HEK293 (cell line): ENCODE measurements around the gene ILF3.

Source experiments
- GFI1B ChIP-seq: fragments of 450-650 bp; formaldehyde crosslinking; IDR thresholded peaks from 2 replicates; pipeline ENCODE4 v1.5.1; 2016; ENCODE audit warnings: missing biosample characterization, missing genetic modification characterization
- MZF1 ChIP-seq: fragments of 450-650 bp; formaldehyde crosslinking; IDR thresholded peaks from 2 replicates; pipeline ENCODE4 v1.5.1; 2017; ENCODE audit warnings: missing biosample characterization, missing genetic modification characterization, borderline replicate concordance
- RBAK ChIP-seq: fragments of 450-650 bp; formaldehyde crosslinking; IDR thresholded peaks from 2 replicates; pipeline ENCODE4 v1.5.1; 2016; ENCODE audit warnings: missing biosample characterization, missing genetic modification characterization
- TSHZ1 ChIP-seq: fragments of 450-650 bp; formaldehyde crosslinking; IDR thresholded peaks from 2 replicates; pipeline ENCODE4 v1.5.1; 2016; ENCODE audit warnings: missing biosample characterization, missing genetic modification characterization, borderline replicate concordance
- ZBTB20 ChIP-seq: fragments of 450-650 bp; formaldehyde crosslinking; IDR thresholded peaks from 2 replicates; pipeline ENCODE4 v1.5.1; 2016; ENCODE audit warnings: missing biosample characterization, missing genetic modification characterization
- ZBTB26 ChIP-seq: fragments of 450-650 bp; formaldehyde crosslinking; optimal IDR thresholded peaks from 2 replicates; pipeline ENCODE3; 2016; ENCODE audit warnings: missing biosample characterization, mild to moderate bottlenecking, missing genetic modification characterization
- ZBTB48 ChIP-seq: fragments of 450-650 bp; formaldehyde crosslinking; IDR thresholded peaks from 2 replicates; pipeline ENCODE4 v1.5.1; 2016; ENCODE audit warnings: missing biosample characterization, missing genetic modification characterization
- ZFHX2 ChIP-seq: fragments of 450-650 bp; formaldehyde crosslinking; conservative IDR thresholded peaks from 2 replicates; pipeline ENCODE4 v1.5.1; 2016; ENCODE audit warnings: missing biosample characterization, missing genetic modification characterization
- ZNF10 ChIP-seq: fragments of 450-650 bp; formaldehyde crosslinking; IDR thresholded peaks from 2 replicates; pipeline ENCODE4 v1.5.1; 2017; ENCODE audit warnings: missing biosample characterization, missing genetic modification characterization
- ZNF114 ChIP-seq: fragments of 450-650 bp; formaldehyde crosslinking; IDR thresholded peaks from 2 replicates; pipeline ENCODE4 v1.5.0; 2017; ENCODE audit warnings: missing biosample characterization, missing genetic modification characterization
- ZNF132 ChIP-seq: fragments of 450-650 bp; formaldehyde crosslinking; IDR thresholded peaks from 2 replicates; pipeline ENCODE4 v1.5.1; 2017; ENCODE audit warnings: missing biosample characterization, missing genetic modification characterization, borderline replicate concordance
- ZNF146 ChIP-seq: fragments of 450-650 bp; formaldehyde crosslinking; IDR thresholded peaks from 2 replicates; pipeline ENCODE4 v1.5.1; 2016; ENCODE audit warnings: missing biosample characterization, missing genetic modification characterization
- ZNF16 ChIP-seq: fragments of 450-650 bp; formaldehyde crosslinking; IDR thresholded peaks from 2 replicates; pipeline ENCODE4 v1.5.1; 2016; ENCODE audit warnings: low read depth, missing biosample characterization, missing genetic modification characterization
- ZNF169 ChIP-seq: fragments of 450-650 bp; formaldehyde crosslinking; IDR thresholded peaks from 2 replicates; pipeline ENCODE4 v1.5.1; 2016; ENCODE audit warnings: missing biosample characterization, missing genetic modification characterization
- ZNF23 ChIP-seq: fragments of 450-650 bp; formaldehyde crosslinking; IDR thresholded peaks from 2 replicates; pipeline ENCODE4 v1.5.1; 2016; ENCODE audit warnings: missing biosample characterization, missing genetic modification characterization, borderline replicate concordance
- ZNF311 ChIP-seq: fragments of 450-650 bp; formaldehyde crosslinking; IDR thresholded peaks from 2 replicates; pipeline ENCODE4 v1.5.1; 2017; ENCODE audit warnings: missing biosample characterization, missing genetic modification characterization, borderline replicate concordance
- ZNF362 ChIP-seq: fragments of 450-650 bp; formaldehyde crosslinking; IDR thresholded peaks from 2 replicates; pipeline ENCODE4 v1.5.1; 2016; ENCODE audit warnings: missing biosample characterization, missing genetic modification characterization
- ZNF423 ChIP-seq: fragments of 450-650 bp; formaldehyde crosslinking; IDR thresholded peaks from 2 replicates; pipeline ENCODE4 v1.5.1; 2016; ENCODE audit warnings: missing biosample characterization, missing genetic modification characterization
- ZNF600 ChIP-seq: fragments of 450-650 bp; formaldehyde crosslinking; IDR thresholded peaks from 2 replicates; pipeline ENCODE4 v1.5.1; 2016; ENCODE audit warnings: missing biosample characterization, missing genetic modification characterization
- ZNF670 ChIP-seq: fragments of 450-650 bp; formaldehyde crosslinking; IDR thresholded peaks from 2 replicates; pipeline ENCODE4 v1.5.1; 2016; ENCODE audit warnings: missing biosample characterization, missing genetic modification characterization, low read depth
- ZNF677 ChIP-seq: fragments of 450-650 bp; IDR thresholded peaks from 2 replicates; pipeline ENCODE4 v1.5.0; 2018; ENCODE audit warnings: missing biosample characterization, mild to moderate bottlenecking, missing genetic modification characterization, moderate library complexity
- ZNF768 ChIP-seq: fragments of 450-650 bp; formaldehyde crosslinking; IDR thresholded peaks from 2 replicates; pipeline ENCODE4 v1.5.1; 2018; ENCODE audit warnings: missing biosample characterization, mild to moderate bottlenecking, missing genetic modification characterization
- ZXDB ChIP-seq: fragments of 450-650 bp; formaldehyde crosslinking; IDR thresholded peaks from 2 replicates; pipeline ENCODE4 v1.5.1; 2016; ENCODE audit warnings: missing biosample characterization, missing genetic modification characterization
- TF ChIP-seq, protein P1 (sequence below): fragments of 450-650 bp; formaldehyde crosslinking; IDR thresholded peaks from 2 replicates; pipeline ENCODE4 v1.5.1; 2016; ENCODE audit warnings: missing biosample characterization, missing genetic modification characterization
- TF ChIP-seq, protein P2 (sequence below): sonication (generic); formaldehyde crosslinking; IDR thresholded peaks from 2 replicates; pipeline ENCODE4 v1.8.1; 2022; ENCODE audit warnings: mild to moderate bottlenecking, moderate library complexity, missing genetic modification reagents
- TF ChIP-seq, protein P3 (sequence below): fragments of 450-650 bp; formaldehyde crosslinking; IDR thresholded peaks from 2 replicates; pipeline ENCODE4 v1.5.1; 2016; ENCODE audit warnings: missing biosample characterization, missing genetic modification characterization
- TF ChIP-seq, protein P4 (sequence below): fragments of 450-650 bp; formaldehyde crosslinking; IDR thresholded peaks from 2 replicates; pipeline ENCODE4 v1.5.1; 2016; ENCODE audit warnings: missing biosample characterization, missing genetic modification characterization, borderline replicate concordance

The ILF3 gene

GRCh38 chr19:10644260-10645007 is 9.7 kb upstream of the ILF3 start (continued):
- TF ChIP-seq, protein P1, sequence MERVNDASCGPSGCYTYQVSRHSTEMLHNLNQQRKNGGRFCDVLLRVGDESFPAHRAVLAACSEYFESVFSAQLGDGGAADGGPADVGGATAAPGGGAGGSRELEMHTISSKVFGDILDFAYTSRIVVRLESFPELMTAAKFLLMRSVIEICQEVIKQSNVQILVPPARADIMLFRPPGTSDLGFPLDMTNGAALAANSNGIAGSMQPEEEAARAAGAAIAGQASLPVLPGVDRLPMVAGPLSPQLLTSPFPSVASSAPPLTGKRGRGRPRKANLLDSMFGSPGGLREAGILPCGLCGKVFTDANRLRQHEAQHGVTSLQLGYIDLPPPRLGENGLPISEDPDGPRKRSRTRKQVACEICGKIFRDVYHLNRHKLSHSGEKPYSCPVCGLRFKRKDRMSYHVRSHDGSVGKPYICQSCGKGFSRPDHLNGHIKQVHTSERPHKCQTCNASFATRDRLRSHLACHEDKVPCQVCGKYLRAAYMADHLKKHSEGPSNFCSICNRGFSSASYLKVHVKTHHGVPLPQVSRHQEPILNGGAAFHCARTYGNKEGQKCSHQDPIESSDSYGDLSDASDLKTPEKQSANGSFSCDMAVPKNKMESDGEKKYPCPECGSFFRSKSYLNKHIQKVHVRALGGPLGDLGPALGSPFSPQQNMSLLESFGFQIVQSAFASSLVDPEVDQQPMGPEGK (tag by site-specific recombination) = peak; percentile 49; the same call in 1 of the 2 replicates
- TF ChIP-seq ZNF16 (tag by site-specific recombination) = no peak
- TF ChIP-seq ZBTB48 (tag by site-specific recombination) = peak; percentile 87
- TF ChIP-seq ZNF146 = no peak
- no peak for TF ChIP-seq ZNF114
- no peak for TF ChIP-seq ZNF311 (tag by site-specific recombination)
- no peak for TF ChIP-seq RBAK (tag by site-specific recombination)
- TF ChIP-seq, protein P2, sequence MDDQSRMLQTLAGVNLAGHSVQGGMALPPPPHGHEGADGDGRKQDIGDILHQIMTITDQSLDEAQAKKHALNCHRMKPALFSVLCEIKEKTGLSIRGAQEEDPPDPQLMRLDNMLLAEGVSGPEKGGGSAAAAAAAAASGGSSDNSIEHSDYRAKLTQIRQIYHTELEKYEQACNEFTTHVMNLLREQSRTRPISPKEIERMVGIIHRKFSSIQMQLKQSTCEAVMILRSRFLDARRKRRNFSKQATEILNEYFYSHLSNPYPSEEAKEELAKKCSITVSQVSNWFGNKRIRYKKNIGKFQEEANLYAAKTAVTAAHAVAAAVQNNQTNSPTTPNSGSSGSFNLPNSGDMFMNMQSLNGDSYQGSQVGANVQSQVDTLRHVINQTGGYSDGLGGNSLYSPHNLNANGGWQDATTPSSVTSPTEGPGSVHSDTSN (CRISPR knock-in tag) = 0 out of 2 replicates have a peak, but pooled peaks have one; percentile 36
- no peak for TF ChIP-seq ZNF768 (tag by site-specific recombination)
- no peak for TF ChIP-seq ZNF670 (tag by site-specific recombination)
- TF ChIP-seq ZNF677 (tag by site-specific recombination) = 0 out of 2 replicates have a peak, but pooled peaks have one; percentile 1
- no peak for TF ChIP-seq ZNF23 (tag by site-specific recombination)
- no peak for TF ChIP-seq ZNF132 (tag by site-specific recombination)
- TF ChIP-seq ZFHX2 (tag by site-specific recombination) = peak; percentile 73
- no peak for TF ChIP-seq ZNF169 (tag by site-specific recombination)
- TF ChIP-seq, protein P3, sequence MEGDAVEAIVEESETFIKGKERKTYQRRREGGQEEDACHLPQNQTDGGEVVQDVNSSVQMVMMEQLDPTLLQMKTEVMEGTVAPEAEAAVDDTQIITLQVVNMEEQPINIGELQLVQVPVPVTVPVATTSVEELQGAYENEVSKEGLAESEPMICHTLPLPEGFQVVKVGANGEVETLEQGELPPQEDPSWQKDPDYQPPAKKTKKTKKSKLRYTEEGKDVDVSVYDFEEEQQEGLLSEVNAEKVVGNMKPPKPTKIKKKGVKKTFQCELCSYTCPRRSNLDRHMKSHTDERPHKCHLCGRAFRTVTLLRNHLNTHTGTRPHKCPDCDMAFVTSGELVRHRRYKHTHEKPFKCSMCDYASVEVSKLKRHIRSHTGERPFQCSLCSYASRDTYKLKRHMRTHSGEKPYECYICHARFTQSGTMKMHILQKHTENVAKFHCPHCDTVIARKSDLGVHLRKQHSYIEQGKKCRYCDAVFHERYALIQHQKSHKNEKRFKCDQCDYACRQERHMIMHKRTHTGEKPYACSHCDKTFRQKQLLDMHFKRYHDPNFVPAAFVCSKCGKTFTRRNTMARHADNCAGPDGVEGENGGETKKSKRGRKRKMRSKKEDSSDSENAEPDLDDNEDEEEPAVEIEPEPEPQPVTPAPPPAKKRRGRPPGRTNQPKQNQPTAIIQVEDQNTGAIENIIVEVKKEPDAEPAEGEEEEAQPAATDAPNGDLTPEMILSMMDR (tag by site-specific recombination) = peak; percentile 95
- TF ChIP-seq ZNF600 (tag by site-specific recombination) = peak; percentile 70; the same call in 1 of the 2 replicates
- no peak for TF ChIP-seq ZBTB26 (tag by site-specific recombination)
- TF ChIP-seq ZNF362 (tag by site-specific recombination) = no peak
- TF ChIP-seq ZNF423 = no peak
- TF ChIP-seq TSHZ1 (tag by site-specific recombination) = no peak
- peak; percentile 67; the same call in 1 of the 2 replicates for TF ChIP-seq ZNF10 (tag by site-specific recombination)
- no peak for TF ChIP-seq ZXDB (tag by site-specific recombination)
- TF ChIP-seq MZF1 (tag by site-specific recombination) = no peak
- TF ChIP-seq ZBTB20 (tag by site-specific recombination) = no peak
- no peak for TF ChIP-seq GFI1B (tag by site-specific recombination)
- TF ChIP-seq, protein P4, sequence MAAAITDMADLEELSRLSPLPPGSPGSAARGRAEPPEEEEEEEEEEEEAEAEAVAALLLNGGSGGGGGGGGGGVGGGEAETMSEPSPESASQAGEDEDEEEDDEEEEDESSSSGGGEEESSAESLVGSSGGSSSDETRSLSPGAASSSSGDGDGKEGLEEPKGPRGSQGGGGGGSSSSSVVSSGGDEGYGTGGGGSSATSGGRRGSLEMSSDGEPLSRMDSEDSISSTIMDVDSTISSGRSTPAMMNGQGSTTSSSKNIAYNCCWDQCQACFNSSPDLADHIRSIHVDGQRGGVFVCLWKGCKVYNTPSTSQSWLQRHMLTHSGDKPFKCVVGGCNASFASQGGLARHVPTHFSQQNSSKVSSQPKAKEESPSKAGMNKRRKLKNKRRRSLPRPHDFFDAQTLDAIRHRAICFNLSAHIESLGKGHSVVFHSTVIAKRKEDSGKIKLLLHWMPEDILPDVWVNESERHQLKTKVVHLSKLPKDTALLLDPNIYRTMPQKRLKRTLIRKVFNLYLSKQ (tag by site-specific recombination) = no peak
